K562 (cell line): ENCODE results near the gene MLX. TPM values are rescaled to one million over a fixed set of nuclear protein-coding genes. Genes with fewer than 3 reads are reported as not detected.

ENCODE experiments used
- GATA2 ChIP-seq: sonication (generic); formaldehyde crosslinking; IDR thresholded peaks from 2 replicates; pipeline ENCODE4 v1.4.0; 2020; ENCODE audit warnings: mild to moderate bottlenecking, missing genetic modification reagents
- IFI16 ChIP-seq: fragments of 250-450 bp; sonication (Bioruptor Pico); IDR thresholded peaks from 2 replicates; pipeline ENCODE4 v2.1.2; 2022; ENCODE audit warnings: mild to moderate bottlenecking, inconsistent platforms
- RBBP5 ChIP-seq: fragments of 200-600 bp; sonication (generic); IDR thresholded peaks from 2 replicates; pipeline ENCODE4 v1.6.1; 2012; ENCODE audit warnings: borderline replicate concordance, mild to moderate bottlenecking, low read length, control low read depth, inconsistent platforms; ENCODE audit not compliant: insufficient read depth, poor library complexity, severe bottlenecking
- XRCC5 ChIP-seq: fragments of 200-400 bp; formaldehyde crosslinking; IDR thresholded peaks from 2 replicates; pipeline ENCODE4 v1.6.1; 2017; ENCODE audit warnings: low read depth, mild to moderate bottlenecking, low read length
- ZFP1 ChIP-seq: fragments of 450-650 bp; formaldehyde crosslinking; IDR thresholded peaks from 2 replicates; pipeline ENCODE4 v1.4.0; 2020; ENCODE audit warnings: mild to moderate bottlenecking, mixed read lengths
- ZNF408 ChIP-seq: fragments of 250-450 bp; sonication (Bioruptor Pico); IDR thresholded peaks from 2 replicates; pipeline ENCODE4 v1.4.0; 2020; ENCODE audit warnings: low read depth, mild to moderate bottlenecking, moderate library complexity
- ZNF609 ChIP-seq: sonication (generic); formaldehyde crosslinking; IDR thresholded peaks from 2 replicates; pipeline ENCODE4 v1.8.1; 2023; ENCODE audit warnings: missing genetic modification reagents, mild to moderate bottlenecking, borderline replicate concordance
- polyA plus RNA-seq, 8 experiments: library from polyadenylated mRNA; depleted of rRNA in 4 of 8; stranded (reverse) in 5 of 8; unstranded in 3 of 8; fragments of >200 nt; fragmentation: Nextera tagmentation in 2 of 8; fragmentation: Illumina TruSeq in 1 of 8; extraction: Ambion mirVana in 2 of 8; extraction: Trizol in 1 of 8; gene quantifications; 2 replicates each; pipeline versions ENCODE4 v1.2.1 to v1.2.3, GENCODE V29; 2011 to 2014; ENCODE audit warnings: inconsistent platforms in 1 of 8, missing spikeins in 1 of 8
- total RNA-seq, 7 experiments: library from RNA; depleted of rRNA in 6 of 7; stranded (reverse); fragments of >200 nt in 6 of 7; fragmentation: Illumina TruSeq in 2 of 7; extraction: Trizol in 2 of 7; gene quantifications; 2 replicates each; pipeline versions ENCODE4 v1.2.1 to v1.2.3, GENCODE V29; 2011 to 2021; ENCODE audit warnings: low replicate concordance in 1 of 7

The MLX gene
- total and polyA plus RNA-seq, 9 of the 15 experiments (the other 6 are each of a cell fraction or from before 2014, with no cell fraction given) = 42.9 to 100 (median 58.9) TPM

GRCh38 chr17:42531455-42532354, 35.2 kb upstream of the MLX start (continued):
- TF ChIP-seq ZNF609 (CRISPR knock-in tag) (no peak), GATA2 (CRISPR knock-in tag) (peak; percentile 39; the same call in 1 of the 2 replicates), ZNF408 (CRISPR knock-in tag) (no peak), XRCC5 (no peak; the same call in 1 of the 2 replicates), RBBP5 (peak; percentile 57), ZFP1 (CRISPR knock-in tag) (no peak), IFI16 (CRISPR knock-in tag) (no peak)
